Islet of Langerhans (tissue), 1 donor: Measurements from ENCODE around the gene ENG.

Experiments used
- FAIRE-seq: peaks from one replicate; lab custom pipeline; 2011; peaks lifted over from hg19 to GRCh38; lab: Jason Lieb, UNC

The ENG gene

GRCh38 chr9:127773272-127773671 is 81.2 kb downstream of the ENG start:
- FAIRE-seq = no peak

- FAIRE-seq = no peak
Observed at GRCh38 chr9:127772603-127773002, 81.9 kb downstream of the ENG start.

- FAIRE-seq = no peak
Observed at GRCh38 chr9:127771570-127772189, 82.8 kb downstream of the ENG start.

- no peak for FAIRE-seq
Observed at GRCh38 chr9:127770905-127771569, 83.4 kb downstream of the ENG start.

- FAIRE-seq = no peak
Observed at GRCh38 chr9:127770583-127770904, 83.9 kb downstream of the ENG start.

- FAIRE-seq = no peak
Observed at GRCh38 chr9:127769929-127770582, 84.4 kb downstream of the ENG start.

GRCh38 chr9:127769101-127769500 is 85.4 kb downstream of the ENG start:
- FAIRE-seq = no peak

- no peak for FAIRE-seq
Observed at GRCh38 chr9:127768698-127769097, 85.8 kb downstream of the ENG start.

- no peak for FAIRE-seq
Observed at GRCh38 chr9:127767909-127768331, 86.5 kb downstream of the ENG start.

- no peak for FAIRE-seq
Observed at GRCh38 chr9:127767410-127767809, 87.0 kb downstream of the ENG start.

- no peak for FAIRE-seq
Observed at GRCh38 chr9:127765418-127765817, 89.0 kb downstream of the ENG start.
